Esophagus squamous epithelium (tissue), 5 donors: ENCODE data around the gene OTUD5. TPM values are rescaled to one million over a fixed set of nuclear protein-coding genes. Genes with fewer than 3 reads are reported as not detected.
"Not testable (repeated sequence)": the region's sequence is repeated elsewhere in the genome, so short reads cannot be mapped to it uniquely, and the experiment has no call there.

Experiments used
- DNase-seq: peaks from one replicate; lab custom pipeline; 2025; lab: John Stamatoyannopoulos, UW
- H3K27ac ChIP-seq, 4 donors: fragments of 200-600 bp; sonication (generic); one replicate each; pipeline ENCODE4 v1.5.1; 2016 to 2019; ENCODE audit warnings: mild to moderate bottlenecking in 1 of 4
- H3K27me3 ChIP-seq, 4 donors: fragments of 200-600 bp; sonication (generic); 1 replicate in 3 of 4; 2 replicates in 1 of 4; pipeline versions ENCODE4 v1.5.1 to v1.6.0; 2017 to 2021; ENCODE audit warnings: antibody characterized with exemption in 1 of 4
- H3K36me3 ChIP-seq, 3 donors: fragments of 200-600 bp; sonication (generic); one replicate each; pipeline ENCODE4 v1.5.1; 2016 to 2019
- H3K4me1 ChIP-seq, 3 donors: fragments of 200-600 bp; sonication (generic); one replicate each; pipeline ENCODE4 v1.5.1; 2017 to 2019
- H3K4me3 ChIP-seq, 4 donors: fragments of 200-600 bp; sonication (generic); 1 replicate in 3 of 4; 2 replicates in 1 of 4; pipeline ENCODE4 v1.5.1; 2016 to 2019; ENCODE audit warnings: mild to moderate bottlenecking in 2 of 4, moderate library complexity in 1 of 4
- H3K9me3 ChIP-seq, 3 donors: fragments of 200-600 bp; sonication (generic); one replicate each; pipeline ENCODE4 v1.5.1; 2016 to 2019
- POLR2A ChIP-seq, 4 donors: fragments of 450-650 bp; IDR thresholded peaks; one replicate each; pipeline ENCODE4 v1.6.1; 2017; ENCODE audit warnings: antibody characterized with exemption in 4 of 4, mild to moderate bottlenecking in 4 of 4, moderate library complexity in 3 of 4
- WGBS, 2 donors: methylation state at CpG; one replicate each; pipeline ENCODE4 v1.1.5; 2018; 5-methylcytosine and 5-hydroxymethylcytosine counted together
- intact Hi-C: fragments of 100-400 bp; cut with DNase I; formaldehyde crosslinking; loops from one replicate; pipeline ENCODE4 v1.15.0; 2022
- total RNA-seq, 4 donors: library from RNA; depleted of rRNA; stranded (reverse); fragments of >200 nt; gene quantifications; one replicate each; pipeline ENCODE4 v1.1.0, GENCODE V29; 2016
- TF ChIP-seq, protein P1 (sequence below), 6 experiments: fragments of 450-650 bp in 4 of 6; fragments of 200-600 bp in 2 of 6; sonication (generic) in 2 of 6; IDR thresholded peaks; one replicate each; pipeline ENCODE4 v1.5.1; 2016 to 2019; ENCODE audit warnings: antibody characterized with exemption in 6 of 6, mild to moderate bottlenecking in 4 of 6, moderate library complexity in 4 of 6
- donor health status: DM: yes; HTN: yes; CAD: no.

OTUD5 gene
- total RNA-seq, 4 donors from 2014 or later = 15.7 to 28.4 (median 24.3) TPM

DNA sequence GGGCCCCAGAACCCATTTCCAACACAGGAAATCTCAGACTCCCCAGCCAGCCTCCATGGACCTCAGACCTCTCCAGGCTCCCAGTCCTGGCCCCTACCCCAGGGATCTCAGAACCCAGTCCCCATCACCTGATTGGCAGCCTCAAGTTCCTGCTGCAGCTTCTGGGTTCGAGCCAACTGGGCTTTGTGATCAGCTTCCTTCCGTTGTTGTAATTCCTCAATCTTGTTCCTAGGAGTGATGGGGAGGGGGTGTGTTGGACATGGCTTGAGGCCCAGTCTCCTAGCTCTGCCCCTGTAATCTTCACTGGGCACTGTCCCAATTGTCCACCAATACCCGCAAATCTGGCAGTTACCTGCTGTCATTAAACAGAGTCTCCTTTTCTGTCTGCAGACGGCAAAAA, 32.1 kb upstream of the OTUD5 start:
- 70 to 79% methylated on average over 2 to 3 of the region's 4 CpGs for WGBS, 2 donors
- intact Hi-C loops = no loop called here
- DNase-seq = no peak
- TF ChIP-seq, protein P1, sequence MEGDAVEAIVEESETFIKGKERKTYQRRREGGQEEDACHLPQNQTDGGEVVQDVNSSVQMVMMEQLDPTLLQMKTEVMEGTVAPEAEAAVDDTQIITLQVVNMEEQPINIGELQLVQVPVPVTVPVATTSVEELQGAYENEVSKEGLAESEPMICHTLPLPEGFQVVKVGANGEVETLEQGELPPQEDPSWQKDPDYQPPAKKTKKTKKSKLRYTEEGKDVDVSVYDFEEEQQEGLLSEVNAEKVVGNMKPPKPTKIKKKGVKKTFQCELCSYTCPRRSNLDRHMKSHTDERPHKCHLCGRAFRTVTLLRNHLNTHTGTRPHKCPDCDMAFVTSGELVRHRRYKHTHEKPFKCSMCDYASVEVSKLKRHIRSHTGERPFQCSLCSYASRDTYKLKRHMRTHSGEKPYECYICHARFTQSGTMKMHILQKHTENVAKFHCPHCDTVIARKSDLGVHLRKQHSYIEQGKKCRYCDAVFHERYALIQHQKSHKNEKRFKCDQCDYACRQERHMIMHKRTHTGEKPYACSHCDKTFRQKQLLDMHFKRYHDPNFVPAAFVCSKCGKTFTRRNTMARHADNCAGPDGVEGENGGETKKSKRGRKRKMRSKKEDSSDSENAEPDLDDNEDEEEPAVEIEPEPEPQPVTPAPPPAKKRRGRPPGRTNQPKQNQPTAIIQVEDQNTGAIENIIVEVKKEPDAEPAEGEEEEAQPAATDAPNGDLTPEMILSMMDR (IDR thresholded peaks at IDR 0.05) = no peak
- TF ChIP-seq POLR2A (IDR thresholded peaks at IDR 0.05) = no peak
- no peak overlapping the region for H3K4me3 ChIP-seq
- peaks cover 0 to 93% (median 3%) of the 10 kb centered on the region in 3 donors for H3K36me3 ChIP-seq
- H3K27ac ChIP-seq = no peak overlapping the region
- H3K27me3 ChIP-seq = no peaks in the 10 kb centered on the region
- H3K9me3 ChIP-seq = no peaks in the 10 kb centered on the region
- H3K4me1 ChIP-seq = no peaks in the 10 kb centered on the region

DNA sequence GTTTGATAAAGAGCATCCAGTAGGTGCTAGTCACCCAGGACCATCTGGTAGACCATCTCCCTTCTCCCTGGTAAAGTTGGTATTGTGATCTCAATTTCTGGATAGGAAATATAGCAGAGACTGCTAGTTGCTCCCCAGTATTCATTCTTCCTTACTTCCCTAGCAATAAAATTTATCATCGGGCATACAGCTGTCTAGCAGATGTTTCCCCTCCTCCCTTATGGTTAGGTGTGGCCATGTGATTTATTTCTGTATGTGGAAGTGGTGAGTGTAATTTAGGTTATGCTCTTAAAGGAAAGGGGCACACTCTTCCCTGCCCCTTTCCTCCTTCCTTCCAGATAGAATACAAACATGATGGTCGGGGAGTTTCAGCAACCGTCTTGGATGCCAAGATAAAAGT, 26.5 kb upstream of the OTUD5 start:
- no peak overlapping the region for H3K4me3 ChIP-seq
- intact Hi-C loops = no loop called here
- WGBS, 2 donors = 76 to 85% methylated on average over 3 of the region's 3 CpGs
- H3K27me3 ChIP-seq = no peaks in the 10 kb centered on the region
- peaks cover 0 to 93% (median 9%) of the 10 kb centered on the region in 3 donors for H3K36me3 ChIP-seq
- no peaks in the 10 kb centered on the region for H3K9me3 ChIP-seq
- H3K27ac ChIP-seq = no peak overlapping the region
- TF ChIP-seq, protein P1 (IDR thresholded peaks at IDR 0.05) = no peak
- no peak for TF ChIP-seq POLR2A (IDR thresholded peaks at IDR 0.05)
- H3K4me1 ChIP-seq = no peaks in the 10 kb centered on the region
- no peak for DNase-seq

DNA sequence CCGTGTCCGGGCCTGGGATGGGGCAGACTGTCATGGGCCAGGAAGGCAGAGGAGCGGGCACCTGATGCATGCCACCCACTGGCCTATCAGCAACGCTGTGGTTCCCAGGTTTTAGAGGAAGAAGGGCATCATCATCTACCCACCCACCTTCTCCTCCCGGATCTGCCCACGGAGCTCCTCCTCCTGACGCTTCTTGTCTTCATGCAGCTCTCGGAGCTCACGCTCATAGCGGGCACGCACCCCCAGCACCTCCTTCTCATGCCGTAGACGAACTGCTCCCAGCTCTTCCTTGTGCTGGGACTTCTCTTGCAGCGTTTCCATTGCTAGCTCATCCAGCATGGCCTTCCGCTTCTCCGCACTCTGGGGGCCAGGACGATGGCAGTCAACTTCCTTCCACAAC, 25.7 kb upstream of the OTUD5 start:
- Histone ChIP-seq H3K27me3 (no peaks in the 10 kb centered on the region), H3K36me3 (peaks cover 0 to 93% (median 9%) of the 10 kb centered on the region in 3 donors), H3K9me3 (no peaks in the 10 kb centered on the region), H3K4me1 (no peaks in the 10 kb centered on the region), H3K27ac (no peak overlapping the region), H3K4me3 (no peak overlapping the region)
- intact Hi-C loops = no loop called here
- 94 to 96% methylated on average over 9 of the region's 17 CpGs for WGBS, 2 donors
- no peak for TF ChIP-seq POLR2A (IDR thresholded peaks at IDR 0.05)
- TF ChIP-seq, protein P1 (IDR thresholded peaks at IDR 0.05) = no peak
- no peak for DNase-seq

DNA sequence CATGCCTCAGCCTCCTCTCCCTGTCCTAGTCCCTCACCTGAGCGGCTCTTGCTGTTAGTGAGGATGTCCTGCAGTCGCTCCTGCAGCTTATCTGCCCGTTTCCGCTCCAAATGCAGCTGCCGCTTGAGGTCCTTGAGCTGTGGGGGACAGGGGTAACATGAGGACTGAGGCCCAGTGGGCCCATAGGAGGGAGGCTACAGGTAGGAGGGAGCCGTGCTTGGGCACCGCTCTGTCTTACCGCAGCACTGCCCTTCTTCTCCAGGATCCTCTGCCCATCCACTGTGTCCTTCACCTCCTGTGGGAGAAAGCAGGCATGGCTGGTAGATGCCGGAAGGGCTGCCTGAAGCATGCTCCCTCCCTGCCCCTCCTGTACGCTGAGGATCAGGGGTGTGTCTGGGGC, 23.8 kb upstream of the OTUD5 start:
- Histone ChIP-seq H3K4me3 (no peak overlapping the region), H3K9me3 (no peaks in the 10 kb centered on the region), H3K27ac (no peak overlapping the region), H3K27me3 (no peaks in the 10 kb centered on the region), H3K4me1 (no peaks in the 10 kb centered on the region), H3K36me3 (peaks cover 0 to 97% (median 9%) of the 10 kb centered on the region in 3 donors)
- TF ChIP-seq, protein P1 (IDR thresholded peaks at IDR 0.05) = no peak
- TF ChIP-seq POLR2A (IDR thresholded peaks at IDR 0.05) = no peak
- intact Hi-C loops = no loop called here
- no peak for DNase-seq
- 90% methylated on average over 2 of the region's 10 CpGs; no CpG with 5 or more reads in 1 of the 2 donors for WGBS, 2 donors

DNA sequence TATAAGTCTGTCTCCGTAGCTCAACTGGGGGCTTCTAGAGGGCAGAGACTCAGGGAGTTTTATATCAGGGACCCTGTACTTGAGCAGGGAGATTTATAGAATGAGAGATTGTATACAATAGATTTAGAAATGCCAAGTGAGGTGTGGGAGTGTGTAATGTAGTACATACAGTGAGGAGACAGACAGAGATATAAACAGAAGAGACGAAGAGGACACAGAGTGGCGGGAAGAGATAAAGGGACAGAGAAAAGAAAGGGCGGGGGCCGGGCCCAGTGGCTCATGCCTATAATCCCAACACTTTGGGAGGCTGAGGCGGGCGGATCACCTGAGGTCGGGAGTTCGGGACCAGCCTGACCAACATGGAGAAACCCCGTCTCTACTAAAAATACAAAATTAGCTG, 22.9 kb upstream of the OTUD5 start:
- H3K4me3 ChIP-seq, intact Hi-C loops, DNase-seq, H3K27ac ChIP-seq, H3K4me1 ChIP-seq, H3K27me3 ChIP-seq, H3K9me3 ChIP-seq: not testable (repeated sequence)
- WGBS, 2 donors = 76 to 77% methylated on average over 8 to 10 of the region's 10 CpGs
- peaks cover 0 to 97% (median 9%) of the 10 kb centered on the region in 3 donors for H3K36me3 ChIP-seq

DNA sequence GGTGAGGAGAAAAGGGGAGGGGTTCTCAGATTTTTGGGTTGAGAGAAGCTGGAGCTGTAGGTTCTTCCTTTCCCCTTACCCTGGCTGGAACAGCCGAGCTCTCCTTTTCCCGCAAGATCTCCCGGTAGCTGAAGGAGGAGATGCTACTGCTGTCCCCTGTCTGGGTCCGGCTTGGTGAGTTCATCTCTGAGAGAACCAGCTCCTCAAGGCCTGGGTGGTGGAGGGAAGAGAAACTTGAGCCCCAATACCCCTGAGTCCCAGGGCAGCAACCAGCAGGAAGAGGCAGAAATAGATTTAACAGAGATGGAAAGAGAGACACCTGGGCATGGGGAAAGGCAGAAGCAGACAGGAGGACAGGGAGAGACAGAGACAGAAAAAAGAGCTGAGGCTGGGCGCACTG, 20.8 kb upstream of the OTUD5 start:
- Histone ChIP-seq H3K27ac (no peak overlapping the region), H3K4me1 (no peaks in the 10 kb centered on the region), H3K4me3 (no peak overlapping the region), H3K9me3 (no peaks in the 10 kb centered on the region), H3K27me3 (no peaks in the 10 kb centered on the region), H3K36me3 (peaks cover 0 to 92% (median 6%) of the 10 kb centered on the region in 3 donors)
- intact Hi-C loops = no loop called here
- WGBS, 2 donors = 77 to 100% methylated on average over 1 to 3 of the region's 5 CpGs
- TF ChIP-seq POLR2A (IDR thresholded peaks at IDR 0.05) = no peak
- TF ChIP-seq, protein P1 (IDR thresholded peaks at IDR 0.05) = no peak
- no peak for DNase-seq
